Measurements from ENCODE around the gene MMP25. TPM values are rescaled to one million over a fixed set of nuclear protein-coding genes. Genes with fewer than 3 reads are reported as not detected.

The MMP25 gene
- total RNA-seq, 2 experiments from 2014 or later: 0.42 to 0.80 TPM

GRCh38 chr16:3023669-3024478, 22.5 kb upstream of the MMP25 start, which contains the start of the genes HCFC1R1 and THOC6:
TSS of gene HCFC1R1 (minus strand) at chr16:3023942. CDS start at chr16:3023941, 1 bp downstream.
TSS of gene THOC6 (plus strand) at chr16:3024035. CDS start at chr16:3024327, 292 bp downstream.
- peaks cover 0 to 1% of the 10 kb centered on the region in 2 experiments for H3K9me3 ChIP-seq (ENCODE audit: control insufficient read depth in 1 of 2, insufficient read depth in 1 of 2, low read length in 2 of 2)
- H3K4me3 Mint-ChIP-seq: peak within 1 kb of the TSS; percentile 66
- peak within 1 kb of the TSS; percentile 78 for H3K27ac Mint-ChIP-seq
- ChIA-PET POLR2A (interaction anchor here (0.6 to 2.3 kb wide), 10 partner anchors 8 to 377 kb away, joined by 4 to 8 read pairs (median 5); partner anchors contain the start of genes ZNF174, ZNF213 and ZSCAN32), CTCF (interaction anchor here (0.7 to 5.1 kb wide), 4 partner anchors 8 to 156 kb away, joined by 3 to 35 read pairs (median 5); no protein-coding TSS in a partner anchor)
- H3K36me3 ChIP-seq (ENCODE audit: insufficient read depth, low read length): peaks cover 20% of the 10 kb centered on the region
- H3K27ac ChIP-seq (ENCODE audit: low read depth in 1 of 2, low read length in 2 of 2): peak within 1 kb of the TSS; percentile 80 to 96
- peak within 1 kb of the TSS; percentile 78 for H3K4me3 ChIP-seq (ENCODE audit: low read length)
- peaks cover 51% of the 10 kb centered on the region for H3K4me1 Mint-ChIP-seq (ENCODE audit: low read depth)
- TF ChIP-seq, protein P1, sequence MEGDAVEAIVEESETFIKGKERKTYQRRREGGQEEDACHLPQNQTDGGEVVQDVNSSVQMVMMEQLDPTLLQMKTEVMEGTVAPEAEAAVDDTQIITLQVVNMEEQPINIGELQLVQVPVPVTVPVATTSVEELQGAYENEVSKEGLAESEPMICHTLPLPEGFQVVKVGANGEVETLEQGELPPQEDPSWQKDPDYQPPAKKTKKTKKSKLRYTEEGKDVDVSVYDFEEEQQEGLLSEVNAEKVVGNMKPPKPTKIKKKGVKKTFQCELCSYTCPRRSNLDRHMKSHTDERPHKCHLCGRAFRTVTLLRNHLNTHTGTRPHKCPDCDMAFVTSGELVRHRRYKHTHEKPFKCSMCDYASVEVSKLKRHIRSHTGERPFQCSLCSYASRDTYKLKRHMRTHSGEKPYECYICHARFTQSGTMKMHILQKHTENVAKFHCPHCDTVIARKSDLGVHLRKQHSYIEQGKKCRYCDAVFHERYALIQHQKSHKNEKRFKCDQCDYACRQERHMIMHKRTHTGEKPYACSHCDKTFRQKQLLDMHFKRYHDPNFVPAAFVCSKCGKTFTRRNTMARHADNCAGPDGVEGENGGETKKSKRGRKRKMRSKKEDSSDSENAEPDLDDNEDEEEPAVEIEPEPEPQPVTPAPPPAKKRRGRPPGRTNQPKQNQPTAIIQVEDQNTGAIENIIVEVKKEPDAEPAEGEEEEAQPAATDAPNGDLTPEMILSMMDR (IDR thresholded peaks at IDR 0.05): no peak
- no peaks in the 10 kb centered on the region for H3K9me3 Mint-ChIP-seq
- peaks cover 22% of the 10 kb centered on the region for H3K36me3 Mint-ChIP-seq (ENCODE audit: low read depth)
- peak; percentile 76 for ATAC-seq (ENCODE audit: poor library complexity)
- H3K27me3 Mint-ChIP-seq: peaks cover 1% of the 10 kb centered on the region
- DNase-seq: peak; percentile 90 to 99 (median 95)
- H3K27me3 ChIP-seq (ENCODE audit: control insufficient read depth in 1 of 2, insufficient read depth in 2 of 2, low read length in 2 of 2): peaks cover 0 to 4% of the 10 kb centered on the region in 2 experiments
- peaks cover 77% of the 10 kb centered on the region for H3K4me1 ChIP-seq (ENCODE audit: insufficient read depth, low read length)
- intact Hi-C loops (cut with DNase I, micrococcal nuclease): loop anchor here in 1 of 2 experiments (10.0 kb wide), 1 partner anchor 431 kb away; no protein-coding TSS in a partner anchor

- Mint-ChIP-seq H3K27ac (no peak overlapping the region), H3K4me1 (ENCODE audit: low read depth) (peaks cover 58% of the 10 kb centered on the region), H3K4me3 (peak overlapping the region; percentile 11), H3K36me3 (ENCODE audit: low read depth) (peaks cover 22% of the 10 kb centered on the region), H3K27me3 (peaks cover 15% of the 10 kb centered on the region), H3K9me3 (no peaks in the 10 kb centered on the region)
- POLR2A ChIA-PET: interaction anchor here (0.6 to 1.4 kb wide), 2 partner anchors 22 to 1062 kb away, joined by 3 to 5 read pairs; no protein-coding TSS in a partner anchor
- peaks cover 0 to 4% of the 10 kb centered on the region in 2 experiments for H3K9me3 ChIP-seq (ENCODE audit: control insufficient read depth in 1 of 2, insufficient read depth in 1 of 2, low read length in 2 of 2)
- no peak overlapping the region for H3K4me3 ChIP-seq (ENCODE audit: low read length)
- peaks cover 80% of the 10 kb centered on the region for H3K4me1 ChIP-seq (ENCODE audit: insufficient read depth, low read length)
- peaks cover 8 to 15% of the 10 kb centered on the region in 2 experiments for H3K27me3 ChIP-seq (ENCODE audit: control insufficient read depth in 1 of 2, insufficient read depth in 2 of 2, low read length in 2 of 2)
- intact Hi-C loops (cut with DNase I, micrococcal nuclease): loop anchor here in 1 of 2 experiments (10.0 kb wide), 1 partner anchor 429 kb away; no protein-coding TSS in a partner anchor
- peaks cover 20% of the 10 kb centered on the region for H3K36me3 ChIP-seq (ENCODE audit: insufficient read depth, low read length)
- CTCF ChIA-PET: interaction anchor here (1.2 to 9.0 kb wide), 4 partner anchors 20 to 157 kb away, joined by 3 to 181 read pairs (median 5); no protein-coding TSS in a partner anchor
- no peak for ATAC-seq (ENCODE audit: poor library complexity)
- no peak overlapping the region for H3K27ac ChIP-seq (ENCODE audit: low read depth in 1 of 2, low read length in 2 of 2)
- TF ChIP-seq, protein P1 (IDR thresholded peaks at IDR 0.05): no peak
- peak in 1 of 14 experiments; percentile 39 for DNase-seq
Observed at GRCh38 chr16:3025032-3026002, 21.0 kb upstream of the MMP25 start.
